Spleen (tissue), 7 donors: Measurements from ENCODE around the gene F11R.

Experiments used
- POLR2A ChIP-seq, 3 donors: fragments of 450-650 bp; IDR thresholded peaks; one replicate each; pipeline ENCODE4 v1.5.1; 2017; ENCODE audit warnings: antibody characterized with exemption in 3 of 3, mild to moderate bottlenecking in 1 of 3
- POLR2AphosphoS5 ChIP-seq, 3 donors: sonication (generic); formaldehyde crosslinking; IDR thresholded peaks; one replicate each; pipeline ENCODE4 v1.5.1; 2017; ENCODE audit warnings: antibody characterized with exemption in 3 of 3
- TF ChIP-seq, protein P1 (sequence below), 11 experiments: fragments of 200-600 bp in 7 of 11; fragments of 450-650 bp in 4 of 11; sonication (generic) in 4 of 11; IDR thresholded peaks in 8 of 11; conservative IDR thresholded peaks in 3 of 11; 1 replicate in 7 of 11; 2 replicates in 4 of 11; pipeline versions ENCODE4 v1.4.0 to v1.8.0; 2016 to 2021; ENCODE audit warnings: antibody characterized with exemption in 11 of 11, inconsistent platforms in 4 of 11, mild to moderate bottlenecking in 1 of 11
- donor health status: DM: no; HTN: no; CAD: no; lungs with moderate emphysema.
- donor health status: DM: no; HTN: no; CAD: no.
- donor health status: DM: no; HTN: no; CAD: no.

- TF ChIP-seq, protein P1, sequence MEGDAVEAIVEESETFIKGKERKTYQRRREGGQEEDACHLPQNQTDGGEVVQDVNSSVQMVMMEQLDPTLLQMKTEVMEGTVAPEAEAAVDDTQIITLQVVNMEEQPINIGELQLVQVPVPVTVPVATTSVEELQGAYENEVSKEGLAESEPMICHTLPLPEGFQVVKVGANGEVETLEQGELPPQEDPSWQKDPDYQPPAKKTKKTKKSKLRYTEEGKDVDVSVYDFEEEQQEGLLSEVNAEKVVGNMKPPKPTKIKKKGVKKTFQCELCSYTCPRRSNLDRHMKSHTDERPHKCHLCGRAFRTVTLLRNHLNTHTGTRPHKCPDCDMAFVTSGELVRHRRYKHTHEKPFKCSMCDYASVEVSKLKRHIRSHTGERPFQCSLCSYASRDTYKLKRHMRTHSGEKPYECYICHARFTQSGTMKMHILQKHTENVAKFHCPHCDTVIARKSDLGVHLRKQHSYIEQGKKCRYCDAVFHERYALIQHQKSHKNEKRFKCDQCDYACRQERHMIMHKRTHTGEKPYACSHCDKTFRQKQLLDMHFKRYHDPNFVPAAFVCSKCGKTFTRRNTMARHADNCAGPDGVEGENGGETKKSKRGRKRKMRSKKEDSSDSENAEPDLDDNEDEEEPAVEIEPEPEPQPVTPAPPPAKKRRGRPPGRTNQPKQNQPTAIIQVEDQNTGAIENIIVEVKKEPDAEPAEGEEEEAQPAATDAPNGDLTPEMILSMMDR (IDR thresholded peaks at IDR 0.05 in 8 of 11, conservative IDR thresholded peaks at IDR 0.05 in 3 of 11) = no peak
- no peak for TF ChIP-seq POLR2AphosphoS5 (IDR thresholded peaks at IDR 0.05)
- TF ChIP-seq POLR2A (IDR thresholded peaks at IDR 0.05) = no peak
These were observed 10.9 kb upstream of the F11R start for GRCh38 chr1:161031874-161032273.
